ENCODE measurements around the gene RGS12. TPM values are rescaled to one million over a fixed set of nuclear protein-coding genes. Genes with fewer than 3 reads are reported as not detected.

The RGS12 gene
- total RNA-seq, 1 donor from 2014 or later: 81.9 TPM

- H3K27me3 Mint-ChIP-seq (ENCODE audit: low read depth): no peaks in the 10 kb centered on the region
- peaks cover 16% of the 10 kb centered on the region for H3K36me3 Mint-ChIP-seq
- no peak for DNase-seq (ENCODE audit: low spot score in 2 of 2, unreplicated experiment in 2 of 2)
- H3K4me3 Mint-ChIP-seq: no peak overlapping the region
- H3K4me1 Mint-ChIP-seq: peaks cover 34% of the 10 kb centered on the region
- no peak overlapping the region for H3K27ac Mint-ChIP-seq
- peaks cover 7% of the 10 kb centered on the region for H3K9me3 Mint-ChIP-seq
- TF ChIP-seq, protein P1, sequence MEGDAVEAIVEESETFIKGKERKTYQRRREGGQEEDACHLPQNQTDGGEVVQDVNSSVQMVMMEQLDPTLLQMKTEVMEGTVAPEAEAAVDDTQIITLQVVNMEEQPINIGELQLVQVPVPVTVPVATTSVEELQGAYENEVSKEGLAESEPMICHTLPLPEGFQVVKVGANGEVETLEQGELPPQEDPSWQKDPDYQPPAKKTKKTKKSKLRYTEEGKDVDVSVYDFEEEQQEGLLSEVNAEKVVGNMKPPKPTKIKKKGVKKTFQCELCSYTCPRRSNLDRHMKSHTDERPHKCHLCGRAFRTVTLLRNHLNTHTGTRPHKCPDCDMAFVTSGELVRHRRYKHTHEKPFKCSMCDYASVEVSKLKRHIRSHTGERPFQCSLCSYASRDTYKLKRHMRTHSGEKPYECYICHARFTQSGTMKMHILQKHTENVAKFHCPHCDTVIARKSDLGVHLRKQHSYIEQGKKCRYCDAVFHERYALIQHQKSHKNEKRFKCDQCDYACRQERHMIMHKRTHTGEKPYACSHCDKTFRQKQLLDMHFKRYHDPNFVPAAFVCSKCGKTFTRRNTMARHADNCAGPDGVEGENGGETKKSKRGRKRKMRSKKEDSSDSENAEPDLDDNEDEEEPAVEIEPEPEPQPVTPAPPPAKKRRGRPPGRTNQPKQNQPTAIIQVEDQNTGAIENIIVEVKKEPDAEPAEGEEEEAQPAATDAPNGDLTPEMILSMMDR (IDR thresholded peaks at IDR 0.05; ENCODE audit: unreplicated experiment): no peak
Observed at GRCh38 chr4:3337811-3338210, 45.0 kb downstream of the RGS12 start.

GRCh38 chr4:3338321-3338838, 45.6 kb downstream of the RGS12 start:
- TF ChIP-seq, protein P1 (IDR thresholded peaks at IDR 0.05; ENCODE audit: unreplicated experiment): no peak
- Mint-ChIP-seq H3K36me3 (peaks cover 17% of the 10 kb centered on the region), H3K4me1 (peaks cover 34% of the 10 kb centered on the region), H3K27me3 (ENCODE audit: low read depth) (no peaks in the 10 kb centered on the region), H3K27ac (no peak overlapping the region), H3K9me3 (peaks cover 4% of the 10 kb centered on the region), H3K4me3 (no peak overlapping the region)
- DNase-seq (ENCODE audit: low spot score in 2 of 2, unreplicated experiment in 2 of 2): no peak

GRCh38 chr4:3338976-3339531, 46.2 kb downstream of the RGS12 start:
- no peak for DNase-seq (ENCODE audit: low spot score in 2 of 2, unreplicated experiment in 2 of 2)
- Mint-ChIP-seq H3K27ac (peak overlapping the region; percentile 5), H3K27me3 (ENCODE audit: low read depth) (no peaks in the 10 kb centered on the region), H3K4me3 (no peak overlapping the region), H3K36me3 (peaks cover 16% of the 10 kb centered on the region), H3K9me3 (no peaks in the 10 kb centered on the region), H3K4me1 (peaks cover 33% of the 10 kb centered on the region)
- TF ChIP-seq, protein P1 (IDR thresholded peaks at IDR 0.05; ENCODE audit: unreplicated experiment): no peak

- peak overlapping the region; percentile 47 for H3K27ac Mint-ChIP-seq
Observed at GRCh38 chr4:3339577-3339976, 46.8 kb downstream of the RGS12 start.

GRCh38 chr4:3340038-3340699, 47.3 kb downstream of the RGS12 start:
- Mint-ChIP-seq H3K4me1 (peaks cover 24% of the 10 kb centered on the region), H3K9me3 (no peaks in the 10 kb centered on the region), H3K36me3 (peaks cover 16% of the 10 kb centered on the region), H3K4me3 (no peak overlapping the region), H3K27ac (peak overlapping the region; percentile 47), H3K27me3 (ENCODE audit: low read depth) (no peaks in the 10 kb centered on the region)
- DNase-seq (ENCODE audit: low spot score in 2 of 2, unreplicated experiment in 2 of 2): no peak
- TF ChIP-seq, protein P1 (IDR thresholded peaks at IDR 0.05; ENCODE audit: unreplicated experiment): no peak

More at GRCh38 chr4:3339577-3339976, 46.8 kb downstream of the RGS12 start:
- Mint-ChIP-seq H3K36me3 (peaks cover 16% of the 10 kb centered on the region), H3K4me3 (no peak overlapping the region), H3K4me1 (peaks cover 30% of the 10 kb centered on the region), H3K9me3 (no peaks in the 10 kb centered on the region), H3K27me3 (ENCODE audit: low read depth) (no peaks in the 10 kb centered on the region)
- TF ChIP-seq, protein P1 (IDR thresholded peaks at IDR 0.05; ENCODE audit: unreplicated experiment): no peak
- no peak for DNase-seq (ENCODE audit: low spot score in 2 of 2, unreplicated experiment in 2 of 2)
